ENCODE results near the gene DLGAP4. TPM values are rescaled to one million over a fixed set of nuclear protein-coding genes. Genes with fewer than 3 reads are reported as not detected.

The DLGAP4 gene
- total RNA-seq, 1 donor from 2014 or later, result 25.7 TPM

GRCh38 chr20:36538026-36538722 is 232.0 kb downstream of the DLGAP4 start:
- Mint-ChIP-seq H3K4me3 (no peak overlapping the region), H3K27ac (no peak overlapping the region), H3K9me3 (no peaks in the 10 kb centered on the region), H3K4me1 (ENCODE audit: low read depth) (no peaks in the 10 kb centered on the region), H3K36me3 (ENCODE audit: low read depth) (no peaks in the 10 kb centered on the region), H3K27me3 (ENCODE audit: insufficient read depth) (peaks cover 12% of the 10 kb centered on the region)
- DNase-seq (ENCODE audit: low spot score), result no peak
- intact Hi-C loops (cut with micrococcal nuclease), result no loop called here

DNA sequence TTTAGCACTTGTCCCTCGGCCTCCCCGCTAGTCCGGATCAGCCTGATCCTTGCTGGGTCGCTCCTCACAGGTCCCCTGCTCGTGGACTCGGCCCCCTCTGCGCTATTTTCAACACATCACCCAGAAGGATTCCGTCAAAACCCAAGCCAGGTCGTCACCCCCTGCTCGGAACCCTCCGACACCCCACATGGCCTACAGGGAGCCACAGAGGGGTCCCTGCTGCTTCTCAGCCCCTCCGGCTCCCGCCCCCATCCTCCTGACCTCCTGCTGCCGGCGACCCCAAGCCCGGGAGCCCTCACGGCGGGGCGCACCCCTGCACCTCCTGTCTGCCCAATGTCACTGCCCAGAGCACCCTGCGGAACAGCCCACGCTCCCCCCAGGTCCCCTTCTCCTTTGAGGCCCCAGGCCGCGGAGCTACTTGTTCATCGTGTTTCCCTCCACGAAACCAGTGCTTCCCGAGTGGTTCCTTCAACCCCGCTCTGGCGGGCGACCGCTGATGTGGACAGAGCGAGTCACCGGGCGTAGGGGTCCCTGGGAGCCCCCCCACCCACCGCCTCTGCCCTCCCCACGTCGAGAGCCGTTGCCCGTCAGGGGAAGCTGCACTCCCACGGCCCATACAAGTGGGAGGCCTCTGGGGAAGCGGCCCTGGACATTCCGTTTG is 234.5 kb downstream of the DLGAP4 start:
- DNase-seq (ENCODE audit: low spot score), result no peak
- no peaks in the 10 kb centered on the region for H3K4me1 Mint-ChIP-seq (ENCODE audit: low read depth)
- no peak overlapping the region for H3K27ac Mint-ChIP-seq
- intact Hi-C loops (cut with micrococcal nuclease), result no loop called here
- H3K4me3 Mint-ChIP-seq, result no peak overlapping the region
- peaks cover 12% of the 10 kb centered on the region for H3K27me3 Mint-ChIP-seq (ENCODE audit: insufficient read depth)
- H3K9me3 Mint-ChIP-seq, result no peaks in the 10 kb centered on the region
- no peaks in the 10 kb centered on the region for H3K36me3 Mint-ChIP-seq (ENCODE audit: low read depth)

DNA sequence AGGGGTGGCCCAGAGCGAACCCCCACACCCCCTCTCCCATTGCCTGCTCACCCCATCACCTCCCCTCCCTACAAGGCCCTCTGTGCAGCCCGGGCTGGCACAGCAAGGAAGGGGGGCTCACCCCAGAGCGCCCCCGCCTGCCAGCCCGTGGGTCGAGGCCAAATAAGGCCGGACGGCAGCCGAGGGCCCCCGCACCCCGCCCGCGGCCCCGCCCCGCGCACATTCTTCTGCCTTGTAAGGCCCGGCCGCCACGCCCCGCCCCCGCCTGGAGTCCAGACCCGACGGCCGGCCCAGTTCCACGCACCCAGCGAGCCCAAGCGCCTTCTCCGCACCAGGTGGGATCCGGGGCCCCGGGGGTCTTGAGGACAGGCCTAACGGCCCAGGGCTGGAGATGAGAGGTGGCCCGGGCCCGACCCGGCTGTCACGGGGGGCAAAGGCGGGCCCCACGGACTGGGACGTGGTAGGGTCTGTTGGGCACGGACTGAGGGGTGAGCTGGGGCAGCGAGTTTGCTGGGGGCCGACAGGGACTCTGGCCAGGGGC is 235.2 kb downstream of the DLGAP4 start, which contains the start of gene MYL9:
Gene MYL9, plus strand, starts transcription at position 293 of the 541 bp plus-strand sequence. CDS start 3,366 bp downstream, outside the sequence.
- H3K4me3 Mint-ChIP-seq, result no peak within 1 kb of the TSS
- peaks cover 12% of the 10 kb centered on the region for H3K27me3 Mint-ChIP-seq (ENCODE audit: insufficient read depth)
- H3K36me3 Mint-ChIP-seq (ENCODE audit: low read depth), result no peaks in the 10 kb centered on the region
- H3K9me3 Mint-ChIP-seq, result no peaks in the 10 kb centered on the region
- no peaks in the 10 kb centered on the region for H3K4me1 Mint-ChIP-seq (ENCODE audit: low read depth)
- intact Hi-C loops (cut with micrococcal nuclease), result no loop called here
- no peak within 1 kb of the TSS for H3K27ac Mint-ChIP-seq
- no peak for DNase-seq (ENCODE audit: low spot score)

DNA sequence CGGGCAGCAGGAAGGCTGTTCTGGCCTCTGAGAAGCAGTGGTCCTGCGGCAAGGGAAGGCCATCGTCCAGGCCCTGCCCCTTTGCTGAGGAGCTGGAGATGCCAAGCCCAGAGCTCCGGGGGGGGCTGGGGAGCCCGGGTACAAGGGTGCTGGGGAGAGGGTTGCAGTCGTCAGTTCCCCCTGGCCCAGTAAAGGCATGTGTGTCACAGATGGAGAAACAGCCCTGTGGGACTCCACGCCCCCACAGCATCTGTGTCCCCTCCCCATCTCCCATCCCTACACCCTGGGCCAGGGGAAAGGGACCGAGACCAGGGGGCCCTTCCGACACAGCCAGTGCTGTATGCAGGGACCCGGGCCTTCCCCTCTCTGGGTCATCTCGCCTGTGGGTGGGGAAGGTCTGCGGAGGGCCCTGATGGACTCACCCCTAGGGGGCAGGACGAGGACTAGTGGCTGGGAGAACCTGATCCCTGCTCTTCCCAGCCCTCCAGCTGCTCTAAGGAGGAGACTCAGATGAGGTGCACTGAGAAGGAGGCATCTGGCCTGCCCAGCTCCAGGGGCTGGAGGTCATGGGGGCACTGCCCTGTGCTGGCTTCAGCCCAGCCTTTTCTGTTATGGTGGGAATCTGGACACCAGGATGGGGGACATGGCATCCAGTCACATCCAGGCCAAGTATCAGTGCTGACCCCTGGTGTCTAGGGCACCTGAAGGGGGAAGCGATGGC is 235.8 kb downstream of the DLGAP4 start:
- H3K9me3 Mint-ChIP-seq, result no peaks in the 10 kb centered on the region
- no peak overlapping the region for H3K27ac Mint-ChIP-seq
- no peaks in the 10 kb centered on the region for H3K36me3 Mint-ChIP-seq (ENCODE audit: low read depth)
- intact Hi-C loops (cut with micrococcal nuclease), result no loop called here
- no peak for DNase-seq (ENCODE audit: low spot score)
- H3K4me1 Mint-ChIP-seq (ENCODE audit: low read depth), result no peaks in the 10 kb centered on the region
- H3K4me3 Mint-ChIP-seq, result no peak overlapping the region
- H3K27me3 Mint-ChIP-seq (ENCODE audit: insufficient read depth), result peaks cover 12% of the 10 kb centered on the region

GRCh38 chr20:36542516-36543183 is 236.5 kb downstream of the DLGAP4 start:
- Mint-ChIP-seq H3K36me3 (ENCODE audit: low read depth) (no peaks in the 10 kb centered on the region), H3K4me1 (ENCODE audit: low read depth) (no peaks in the 10 kb centered on the region), H3K27me3 (ENCODE audit: insufficient read depth) (peaks cover 8% of the 10 kb centered on the region), H3K4me3 (no peak overlapping the region), H3K9me3 (no peaks in the 10 kb centered on the region), H3K27ac (no peak overlapping the region)
- intact Hi-C loops (cut with micrococcal nuclease), result no loop called here
- no peak for DNase-seq (ENCODE audit: low spot score)

DNA sequence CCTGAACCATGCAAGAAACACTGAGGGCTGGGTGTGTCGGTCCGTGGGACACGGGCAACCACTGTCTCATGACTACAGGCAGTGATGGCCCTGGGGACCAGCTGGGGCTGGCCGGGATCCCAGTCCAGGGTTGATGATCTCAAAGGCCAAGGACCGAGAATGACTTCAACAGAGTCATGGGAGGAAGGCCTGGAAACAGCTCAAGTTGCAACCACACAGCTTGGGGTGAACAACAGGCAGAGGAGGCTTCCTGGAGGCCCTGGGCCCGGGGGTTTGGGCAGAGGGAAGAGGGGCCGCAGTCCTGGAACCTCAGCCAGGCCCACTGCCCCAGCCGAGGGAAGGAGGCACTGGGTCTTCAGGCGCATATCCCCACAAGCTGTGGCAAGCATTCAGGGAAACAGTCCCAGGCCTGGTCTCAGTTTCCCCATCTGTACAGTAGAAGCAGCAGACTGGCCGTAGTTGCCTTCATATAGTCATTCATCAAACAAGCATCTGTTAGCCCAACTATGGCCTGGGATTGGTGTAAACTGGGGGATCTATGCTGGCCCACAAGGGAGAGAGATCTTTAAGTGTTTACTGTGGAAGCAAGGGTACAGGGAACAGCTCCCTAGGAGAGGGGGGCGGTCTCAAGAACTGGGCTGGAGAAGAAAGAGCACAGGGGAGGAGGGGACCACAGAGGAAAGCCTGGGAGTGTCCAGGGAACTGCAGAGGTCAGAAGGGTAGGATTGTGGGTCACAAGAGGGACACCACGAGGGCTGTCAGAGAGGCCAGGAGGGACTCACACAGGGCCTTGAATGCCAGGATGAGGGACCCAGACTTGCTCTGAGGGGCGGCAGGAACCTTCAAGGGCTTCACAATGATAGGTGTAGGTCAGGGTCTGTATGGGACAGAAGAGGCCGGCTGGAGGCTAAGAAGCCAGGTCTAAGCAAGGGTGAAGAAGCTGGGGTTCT is 237.3 kb downstream of the DLGAP4 start:
- H3K27ac Mint-ChIP-seq, result no peak overlapping the region
- H3K27me3 Mint-ChIP-seq (ENCODE audit: insufficient read depth), result peaks cover 4% of the 10 kb centered on the region
- H3K36me3 Mint-ChIP-seq (ENCODE audit: low read depth), result no peaks in the 10 kb centered on the region
- no peaks in the 10 kb centered on the region for H3K4me1 Mint-ChIP-seq (ENCODE audit: low read depth)
- H3K9me3 Mint-ChIP-seq, result no peaks in the 10 kb centered on the region
- no peak overlapping the region for H3K4me3 Mint-ChIP-seq
- DNase-seq (ENCODE audit: low spot score), result no peak
- intact Hi-C loops (cut with micrococcal nuclease), result no loop called here

DNA sequence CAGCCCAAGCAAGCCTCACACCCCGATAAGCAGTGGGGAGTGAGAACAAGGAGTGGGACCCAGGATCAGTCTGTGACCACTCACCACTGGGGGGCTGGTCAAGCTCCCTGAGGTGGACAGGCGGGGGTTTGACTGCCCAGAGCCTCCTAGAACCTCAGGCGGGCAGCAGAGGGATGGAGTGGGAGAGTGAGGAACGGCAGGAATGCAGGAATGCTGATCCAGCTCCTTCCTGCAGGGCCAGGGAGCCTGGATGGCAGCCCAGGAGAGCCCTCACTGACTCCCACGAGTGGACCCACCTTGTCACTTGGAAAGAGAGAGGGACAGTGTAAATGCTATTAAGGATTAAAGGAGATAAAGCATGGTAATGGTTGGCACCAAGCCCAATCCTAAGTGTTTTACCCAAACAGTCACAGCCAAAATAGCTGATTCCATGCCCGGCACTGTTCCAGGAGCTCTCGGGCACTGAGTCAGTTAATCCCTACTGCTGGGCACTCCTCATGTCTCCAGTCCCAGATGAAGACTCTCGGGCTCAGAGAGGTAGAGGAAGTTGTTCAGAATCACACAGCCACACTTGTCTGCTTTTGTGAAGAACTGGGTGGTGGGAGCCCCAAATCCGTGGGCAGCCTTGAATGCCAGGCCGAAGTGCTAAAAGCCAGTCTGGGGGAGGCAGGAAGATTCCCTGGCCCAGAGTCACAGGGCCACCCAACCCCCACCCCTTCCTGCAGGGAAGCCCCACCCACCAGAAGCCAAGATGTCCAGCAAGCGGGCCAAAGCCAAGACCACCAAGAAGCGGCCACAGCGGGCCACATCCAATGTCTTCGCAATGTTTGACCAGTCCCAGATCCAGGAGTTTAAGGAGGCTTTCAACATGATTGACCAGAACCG is 238.2 kb downstream of the DLGAP4 start:
- H3K4me1 Mint-ChIP-seq (ENCODE audit: low read depth), result no peaks in the 10 kb centered on the region
- intact Hi-C loops (cut with micrococcal nuclease), result no loop called here
- DNase-seq (ENCODE audit: low spot score), result no peak
- H3K27me3 Mint-ChIP-seq (ENCODE audit: insufficient read depth), result peaks cover 4% of the 10 kb centered on the region
- H3K36me3 Mint-ChIP-seq (ENCODE audit: low read depth), result no peaks in the 10 kb centered on the region
- no peak overlapping the region for H3K27ac Mint-ChIP-seq
- H3K4me3 Mint-ChIP-seq, result no peak overlapping the region
- no peaks in the 10 kb centered on the region for H3K9me3 Mint-ChIP-seq

- intact Hi-C loops (cut with micrococcal nuclease), result no loop called here
- no peak overlapping the region for H3K4me3 Mint-ChIP-seq
- H3K27me3 Mint-ChIP-seq (ENCODE audit: insufficient read depth), result no peaks in the 10 kb centered on the region
- DNase-seq (ENCODE audit: low spot score), result no peak
- no peaks in the 10 kb centered on the region for H3K9me3 Mint-ChIP-seq
- H3K36me3 Mint-ChIP-seq (ENCODE audit: low read depth), result no peaks in the 10 kb centered on the region
- H3K27ac Mint-ChIP-seq, result no peak overlapping the region
- no peaks in the 10 kb centered on the region for H3K4me1 Mint-ChIP-seq (ENCODE audit: low read depth)
These were observed 240.1 kb downstream of the DLGAP4 start for GRCh38 chr20:36546111-36546736.

GRCh38 chr20:36547186-36548005 is 241.3 kb downstream of the DLGAP4 start:
- no peak for DNase-seq (ENCODE audit: low spot score)
- H3K27ac Mint-ChIP-seq, result no peak overlapping the region
- intact Hi-C loops (cut with micrococcal nuclease), result no loop called here

GRCh38 chr20:36548006-36548315 is 241.8 kb downstream of the DLGAP4 start:
- intact Hi-C loops (cut with micrococcal nuclease), result no loop called here
- Mint-ChIP-seq H3K4me1 (ENCODE audit: low read depth) (no peaks in the 10 kb centered on the region), H3K36me3 (ENCODE audit: low read depth) (no peaks in the 10 kb centered on the region), H3K9me3 (no peaks in the 10 kb centered on the region), H3K27me3 (ENCODE audit: insufficient read depth) (no peaks in the 10 kb centered on the region), H3K4me3 (no peak overlapping the region), H3K27ac (no peak overlapping the region)
- no peak for DNase-seq (ENCODE audit: low spot score)

More at GRCh38 chr20:36547186-36548005, 241.3 kb downstream of the DLGAP4 start:
- Mint-ChIP-seq H3K36me3 (ENCODE audit: low read depth) (no peaks in the 10 kb centered on the region), H3K4me1 (ENCODE audit: low read depth) (no peaks in the 10 kb centered on the region), H3K9me3 (no peaks in the 10 kb centered on the region), H3K4me3 (no peak overlapping the region), H3K27me3 (ENCODE audit: insufficient read depth) (no peaks in the 10 kb centered on the region)

All from activated T-helper 1 cell treated with anti-CD3 and anti-CD28 coated beads, Interleukin-12 subunit alpha, Interleukin-12 subunit beta, Interleukin-2, Interleukin-4 antibody, amounts not matched to agents 30 ng/mL and 10 ng/mL and 1 ng/mL, durations not matched to agents 14 hours and 24 hours and 36 hours (primary cell).